Measurements from ENCODE around the gene KPTN. TPM values are rescaled to one million over a fixed set of nuclear protein-coding genes. Genes with fewer than 3 reads are reported as not detected.

KPTN gene
- total RNA-seq, 1 donor from 2014 or later = 12.0 TPM

DNA sequence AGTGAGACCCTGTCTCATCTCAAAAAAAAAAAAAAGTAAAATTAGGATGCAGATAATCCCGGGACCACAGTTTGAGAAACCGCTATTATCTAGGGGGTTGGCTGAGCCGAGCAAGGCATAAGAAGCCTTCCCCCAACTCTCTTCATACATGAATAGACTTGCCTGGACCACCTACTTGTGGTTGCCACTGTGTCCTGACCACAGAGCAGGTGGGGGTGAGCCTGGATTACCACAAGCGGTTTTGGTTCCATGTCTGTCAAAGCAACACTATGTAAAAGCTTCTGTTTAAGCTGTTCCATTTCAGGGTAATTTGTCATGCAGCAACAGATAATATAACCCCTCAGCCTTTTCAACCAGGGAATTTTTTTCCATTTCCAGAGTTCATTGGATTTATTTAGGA lies 34.1 kb upstream of the KPTN start:
- Mint-ChIP-seq H3K4me1 (ENCODE audit: unreplicated experiment) (peaks cover 25% of the 10 kb centered on the region), H3K27ac (ENCODE audit: unreplicated experiment) (no peak overlapping the region), H3K27me3 (ENCODE audit: unreplicated experiment) (peaks cover 6% of the 10 kb centered on the region), H3K4me3 (ENCODE audit: unreplicated experiment) (no peak overlapping the region), H3K9me3 (ENCODE audit: unreplicated experiment) (no peaks in the 10 kb centered on the region), H3K36me3 (ENCODE audit: low read depth, unreplicated experiment) (no peaks in the 10 kb centered on the region)
- no peak for DNase-seq (ENCODE audit: low spot score)
- TF ChIP-seq, protein P1, sequence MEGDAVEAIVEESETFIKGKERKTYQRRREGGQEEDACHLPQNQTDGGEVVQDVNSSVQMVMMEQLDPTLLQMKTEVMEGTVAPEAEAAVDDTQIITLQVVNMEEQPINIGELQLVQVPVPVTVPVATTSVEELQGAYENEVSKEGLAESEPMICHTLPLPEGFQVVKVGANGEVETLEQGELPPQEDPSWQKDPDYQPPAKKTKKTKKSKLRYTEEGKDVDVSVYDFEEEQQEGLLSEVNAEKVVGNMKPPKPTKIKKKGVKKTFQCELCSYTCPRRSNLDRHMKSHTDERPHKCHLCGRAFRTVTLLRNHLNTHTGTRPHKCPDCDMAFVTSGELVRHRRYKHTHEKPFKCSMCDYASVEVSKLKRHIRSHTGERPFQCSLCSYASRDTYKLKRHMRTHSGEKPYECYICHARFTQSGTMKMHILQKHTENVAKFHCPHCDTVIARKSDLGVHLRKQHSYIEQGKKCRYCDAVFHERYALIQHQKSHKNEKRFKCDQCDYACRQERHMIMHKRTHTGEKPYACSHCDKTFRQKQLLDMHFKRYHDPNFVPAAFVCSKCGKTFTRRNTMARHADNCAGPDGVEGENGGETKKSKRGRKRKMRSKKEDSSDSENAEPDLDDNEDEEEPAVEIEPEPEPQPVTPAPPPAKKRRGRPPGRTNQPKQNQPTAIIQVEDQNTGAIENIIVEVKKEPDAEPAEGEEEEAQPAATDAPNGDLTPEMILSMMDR (IDR thresholded peaks at IDR 0.05; ENCODE audit: unreplicated experiment) = no peak

GRCh38 chr19:47514869-47515588 lies 31.0 kb upstream of the KPTN start, which contains the start of gene NAPA:
TSS of gene NAPA (minus strand) at chr19:47515063. CDS start at chr19:47514940, 123 bp downstream.
- Mint-ChIP-seq H3K27me3 (ENCODE audit: unreplicated experiment) (peaks cover 13% of the 10 kb centered on the region), H3K4me1 (ENCODE audit: unreplicated experiment) (peaks cover 34% of the 10 kb centered on the region), H3K36me3 (ENCODE audit: low read depth, unreplicated experiment) (peaks cover 10% of the 10 kb centered on the region), H3K27ac (ENCODE audit: unreplicated experiment) (peak within 1 kb of the TSS; percentile 95), H3K9me3 (ENCODE audit: unreplicated experiment) (no peaks in the 10 kb centered on the region), H3K4me3 (ENCODE audit: unreplicated experiment) (peak within 1 kb of the TSS; percentile 99)
- DNase-seq (ENCODE audit: low spot score) = peak; percentile 100
- TF ChIP-seq, protein P1 (IDR thresholded peaks at IDR 0.05; ENCODE audit: unreplicated experiment) = peak; percentile 100

DNA sequence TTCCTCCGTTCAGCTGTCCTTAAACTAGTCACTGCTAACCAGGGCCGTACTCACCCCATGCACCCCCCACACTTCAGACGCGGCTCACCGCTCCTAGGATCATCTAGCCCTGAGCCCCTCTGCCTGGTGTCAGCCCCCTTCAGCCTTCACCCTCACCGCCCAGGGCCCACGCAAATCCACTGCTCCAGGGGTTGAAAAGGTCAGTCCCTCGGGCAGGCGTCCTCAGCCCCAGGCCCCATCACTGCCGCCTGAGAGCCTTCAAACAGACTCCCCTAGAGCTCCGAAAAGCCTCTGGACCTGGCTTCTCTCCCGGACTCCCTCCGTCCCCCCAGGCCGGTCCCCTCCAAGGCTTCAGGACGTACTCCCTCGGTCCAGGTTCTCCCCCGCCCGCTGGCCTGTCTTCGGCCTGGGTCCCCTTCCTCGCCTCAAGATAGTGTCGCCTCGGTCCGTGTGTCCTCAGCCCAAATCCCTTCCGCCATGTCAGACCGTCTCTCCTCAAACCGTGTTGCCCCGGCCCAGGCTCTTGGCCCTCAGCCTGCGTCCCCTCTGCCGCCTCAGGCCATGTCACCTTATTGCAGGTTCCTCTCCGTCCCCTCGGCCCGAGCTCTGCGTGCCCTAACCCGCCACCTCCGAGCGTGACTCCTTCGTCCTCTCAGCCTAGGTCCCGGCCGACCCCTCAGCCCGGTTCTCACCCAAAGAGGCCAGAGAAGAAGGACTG lies 30.3 kb upstream of the KPTN start:
- TF ChIP-seq, protein P1 (IDR thresholded peaks at IDR 0.05; ENCODE audit: unreplicated experiment) = no peak
- peak overlapping the region; percentile 99 for H3K4me3 Mint-ChIP-seq (ENCODE audit: unreplicated experiment)
- peak overlapping the region; percentile 95 for H3K27ac Mint-ChIP-seq (ENCODE audit: unreplicated experiment)
- H3K9me3 Mint-ChIP-seq (ENCODE audit: unreplicated experiment) = no peaks in the 10 kb centered on the region
- H3K4me1 Mint-ChIP-seq (ENCODE audit: unreplicated experiment) = peaks cover 34% of the 10 kb centered on the region
- H3K27me3 Mint-ChIP-seq (ENCODE audit: unreplicated experiment) = peaks cover 13% of the 10 kb centered on the region
- DNase-seq (ENCODE audit: low spot score) = no peak
- peaks cover 10% of the 10 kb centered on the region for H3K36me3 Mint-ChIP-seq (ENCODE audit: low read depth, unreplicated experiment)

- Mint-ChIP-seq H3K27me3 (ENCODE audit: unreplicated experiment) (peaks cover 13% of the 10 kb centered on the region), H3K27ac (ENCODE audit: unreplicated experiment) (peak overlapping the region; percentile 69), H3K36me3 (ENCODE audit: low read depth, unreplicated experiment) (peaks cover 10% of the 10 kb centered on the region), H3K4me1 (ENCODE audit: unreplicated experiment) (peaks cover 34% of the 10 kb centered on the region), H3K4me3 (ENCODE audit: unreplicated experiment) (peak overlapping the region; percentile 99), H3K9me3 (ENCODE audit: unreplicated experiment) (no peaks in the 10 kb centered on the region)
- TF ChIP-seq, protein P1 (IDR thresholded peaks at IDR 0.05; ENCODE audit: unreplicated experiment) = no peak
- DNase-seq (ENCODE audit: low spot score) = no peak
These were observed 28.9 kb upstream of the KPTN start for GRCh38 chr19:47512948-47513319.
